HEK293 (cell line): Measurements from ENCODE around the gene STK11.

Experiments
- GFI1B ChIP-seq: fragments of 450-650 bp; formaldehyde crosslinking; IDR thresholded peaks from 2 replicates; pipeline ENCODE4 v1.5.1; 2016; ENCODE audit warnings: missing biosample characterization, missing genetic modification characterization
- GLI2 ChIP-seq: fragments of 450-650 bp; formaldehyde crosslinking; IDR thresholded peaks from 2 replicates; pipeline ENCODE4; 2017; ENCODE audit warnings: missing biosample characterization, missing genetic modification characterization, low read depth, borderline replicate concordance
- GLIS2 ChIP-seq: fragments of 450-650 bp; formaldehyde crosslinking; IDR thresholded peaks from 2 replicates; pipeline ENCODE4 v1.5.1; 2016; ENCODE audit warnings: missing biosample characterization, missing genetic modification characterization
- KLF17 ChIP-seq: fragments of 450-650 bp; formaldehyde crosslinking; IDR thresholded peaks from 2 replicates; pipeline ENCODE4 v1.5.1; 2016; ENCODE audit warnings: missing biosample characterization, missing genetic modification characterization
- MYNN ChIP-seq: fragments of 450-650 bp; formaldehyde crosslinking; IDR thresholded peaks from 2 replicates; pipeline ENCODE4 v1.5.1; 2016; ENCODE audit warnings: missing biosample characterization, missing genetic modification characterization, borderline replicate concordance
- SALL2 ChIP-seq: fragments of 450-650 bp; formaldehyde crosslinking; IDR thresholded peaks from 2 replicates; pipeline ENCODE4 v1.5.0; 2017; ENCODE audit warnings: missing biosample characterization, mild to moderate bottlenecking, missing genetic modification characterization, borderline replicate concordance
- SCRT1 ChIP-seq: fragments of 450-650 bp; formaldehyde crosslinking; IDR thresholded peaks from 2 replicates; pipeline ENCODE4 v1.5.1; 2016; ENCODE audit warnings: missing biosample characterization, missing genetic modification characterization, borderline replicate concordance
- SP2 ChIP-seq: fragments of 450-650 bp; formaldehyde crosslinking; IDR thresholded peaks from 2 replicates; pipeline ENCODE4 v1.5.1; 2016; ENCODE audit warnings: missing biosample characterization, missing genetic modification characterization
- ZBTB44 ChIP-seq: fragments of 450-650 bp; IDR thresholded peaks from 2 replicates; pipeline ENCODE4 v1.5.1; 2018; ENCODE audit warnings: missing biosample characterization, mild to moderate bottlenecking, missing genetic modification characterization
- ZBTB48 ChIP-seq: fragments of 450-650 bp; formaldehyde crosslinking; IDR thresholded peaks from 2 replicates; pipeline ENCODE4 v1.5.1; 2016; ENCODE audit warnings: missing biosample characterization, missing genetic modification characterization
- ZIC2 ChIP-seq: fragments of 450-650 bp; formaldehyde crosslinking; IDR thresholded peaks from 2 replicates; pipeline ENCODE4 v1.5.1; 2016; ENCODE audit warnings: missing biosample characterization, missing genetic modification characterization
- ZNF157 ChIP-seq: fragments of 450-650 bp; formaldehyde crosslinking; IDR thresholded peaks from 2 replicates; pipeline ENCODE4 v1.5.1; 2016; ENCODE audit warnings: missing biosample characterization, missing genetic modification characterization
- ZNF174 ChIP-seq: fragments of 450-650 bp; formaldehyde crosslinking; IDR thresholded peaks from 2 replicates; pipeline ENCODE4 v1.5.0; 2017; ENCODE audit warnings: missing biosample characterization, mild to moderate bottlenecking, missing genetic modification characterization
- ZNF18 ChIP-seq: fragments of 450-650 bp; formaldehyde crosslinking; IDR thresholded peaks from 2 replicates; pipeline ENCODE4 v1.5.1; 2016; ENCODE audit warnings: missing biosample characterization, missing genetic modification characterization
- ZNF214 ChIP-seq: fragments of 450-650 bp; formaldehyde crosslinking; IDR thresholded peaks from 2 replicates; pipeline ENCODE4 v1.5.1; 2017; ENCODE audit warnings: missing biosample characterization, mild to moderate bottlenecking, missing genetic modification characterization, borderline replicate concordance
- ZNF221 ChIP-seq: fragments of 450-650 bp; formaldehyde crosslinking; IDR thresholded peaks from 2 replicates; pipeline ENCODE4 v1.5.1; 2017; ENCODE audit warnings: missing biosample characterization, missing genetic modification characterization, borderline replicate concordance
- ZNF266 ChIP-seq: fragments of 450-650 bp; formaldehyde crosslinking; IDR thresholded peaks from 2 replicates; pipeline ENCODE4 v1.5.1; 2016; ENCODE audit warnings: missing biosample characterization, missing genetic modification characterization, low read depth
- ZNF362 ChIP-seq: fragments of 450-650 bp; formaldehyde crosslinking; IDR thresholded peaks from 2 replicates; pipeline ENCODE4 v1.5.1; 2016; ENCODE audit warnings: missing biosample characterization, missing genetic modification characterization
- ZNF391 ChIP-seq: fragments of 450-650 bp; formaldehyde crosslinking; IDR thresholded peaks from 2 replicates; pipeline ENCODE4 v1.5.1; 2016; ENCODE audit warnings: low read depth, missing biosample characterization, missing genetic modification characterization, borderline replicate concordance
- ZNF404 ChIP-seq: fragments of 450-650 bp; formaldehyde crosslinking; IDR thresholded peaks from 2 replicates; pipeline ENCODE4 v1.5.1; 2017; ENCODE audit warnings: missing biosample characterization, missing genetic modification characterization
- ZNF558 ChIP-seq: fragments of 450-650 bp; formaldehyde crosslinking; IDR thresholded peaks from 2 replicates; pipeline ENCODE4 v1.5.1; 2016; ENCODE audit warnings: missing biosample characterization, missing genetic modification characterization
- ZNF561 ChIP-seq: fragments of 450-650 bp; IDR thresholded peaks from 2 replicates; pipeline ENCODE4 v1.5.1; 2018; ENCODE audit warnings: missing biosample characterization, missing genetic modification characterization, borderline replicate concordance
- ZNF571 ChIP-seq: fragments of 450-650 bp; formaldehyde crosslinking; IDR thresholded peaks from 2 replicates; pipeline ENCODE4 v1.5.0; 2017; ENCODE audit warnings: missing biosample characterization, missing genetic modification characterization
- ZNF624 ChIP-seq: fragments of 450-650 bp; formaldehyde crosslinking; IDR thresholded peaks from 2 replicates; pipeline ENCODE4 v1.5.1; 2017; ENCODE audit warnings: missing biosample characterization, missing genetic modification characterization
- ZNF704 ChIP-seq: fragments of 450-650 bp; formaldehyde crosslinking; IDR thresholded peaks from 2 replicates; pipeline ENCODE4 v1.5.1; 2016; ENCODE audit warnings: missing biosample characterization, missing genetic modification characterization
- ZNF777 ChIP-seq: fragments of 450-650 bp; formaldehyde crosslinking; IDR thresholded peaks from 2 replicates; pipeline ENCODE4 v1.5.1; 2017; ENCODE audit warnings: missing biosample characterization, missing genetic modification characterization, borderline replicate concordance
- ZSCAN16 ChIP-seq: fragments of 450-650 bp; formaldehyde crosslinking; IDR thresholded peaks from 2 replicates; pipeline ENCODE4 v1.5.1; 2016; ENCODE audit warnings: missing biosample characterization, missing genetic modification characterization
- ZSCAN30 ChIP-seq: fragments of 450-650 bp; IDR thresholded peaks from 2 replicates; pipeline ENCODE4 v1.5.1; 2018; ENCODE audit warnings: missing biosample characterization, mild to moderate bottlenecking, missing genetic modification characterization, moderate library complexity
- ZSCAN5A ChIP-seq: fragments of 450-650 bp; formaldehyde crosslinking; IDR thresholded peaks from 2 replicates; pipeline ENCODE4 v1.5.1; 2016; ENCODE audit warnings: missing biosample characterization, missing genetic modification characterization

Gene STK11

GRCh38 chr19:1249298-1249989 is 43.9 kb downstream of the STK11 start (continued):
- 0 out of 2 replicates have a peak, but pooled peaks have one; percentile 10 for TF ChIP-seq ZBTB44 (tag by site-specific recombination)
- no peak for TF ChIP-seq ZNF571
- no peak for TF ChIP-seq ZNF266 (tag by site-specific recombination)
- no peak for TF ChIP-seq SCRT1 (tag by site-specific recombination)
- TF ChIP-seq ZNF391 (tag by site-specific recombination), result 0 out of 2 replicates have a peak, but pooled peaks have one; percentile 63
- no peak for TF ChIP-seq ZNF214
- TF ChIP-seq SP2 (tag by site-specific recombination), result 0 out of 2 replicates have a peak, but pooled peaks have one; percentile 24
- TF ChIP-seq ZNF561 (tag by site-specific recombination), result no peak; the same call in none of the 2 replicates
- no peak for TF ChIP-seq SALL2 (tag by site-specific recombination)
- no peak for TF ChIP-seq GFI1B (tag by site-specific recombination)
- no peak for TF ChIP-seq ZNF157
- no peak for TF ChIP-seq ZNF624 (tag by site-specific recombination)
- no peak for TF ChIP-seq ZSCAN16
- TF ChIP-seq ZSCAN5A, result no peak
- no peak for TF ChIP-seq ZNF704 (tag by site-specific recombination)
- TF ChIP-seq GLI2, result no peak
- TF ChIP-seq ZNF777 (tag by site-specific recombination), result no peak
- no peak for TF ChIP-seq ZNF18 (tag by site-specific recombination)
- TF ChIP-seq ZIC2, result no peak
- peak; percentile 15 for TF ChIP-seq GLIS2
- peak; percentile 60; the same call in 1 of the 2 replicates for TF ChIP-seq ZNF362
- no peak for TF ChIP-seq MYNN
- no peak for TF ChIP-seq ZNF221 (tag by site-specific recombination)
- no peak for TF ChIP-seq ZNF404
- no peak for TF ChIP-seq ZNF174 (tag by site-specific recombination)
- TF ChIP-seq ZNF558, result no peak
- TF ChIP-seq ZBTB48 (tag by site-specific recombination), result no peak
- peak; percentile 87 for TF ChIP-seq ZSCAN30 (tag by site-specific recombination)
- peak; percentile 19 for TF ChIP-seq KLF17 (tag by site-specific recombination)
- TF ChIP-seq, all 188 proteins: peak for 35
